ENCODE results near the gene RBM46. TPM values are rescaled to one million over a fixed set of nuclear protein-coding genes. Genes with fewer than 3 reads are reported as not detected.
A peak's percentile ranks its signal among the peaks of the same experiment; 100 is the strongest.

The RBM46 gene
- total and polyA plus RNA-seq, 2 experiments from 2014 or later, result 0.33 to 0.75 TPM

GRCh38 chr4:154781983-154782293, 866 bp downstream of the RBM46 start:
- DNase-seq (ENCODE audit: low read depth in 1 of 2, low spot score in 1 of 2), result no peak
- TF ChIP-seq CTCF (IDR thresholded peaks at IDR 0.05; ENCODE audit: low read depth, low read length), result no peak
- Histone ChIP-seq H3K4me3 (no peak overlapping the region), H3K27ac (no peak overlapping the region), H3K27me3 (no peaks in the 10 kb centered on the region), H3K4me1 (ENCODE audit: low read depth) (peaks cover 5% of the 10 kb centered on the region), H3K36me3 (no peaks in the 10 kb centered on the region), H3K9me3 (ENCODE audit: low read depth) (no peaks in the 10 kb centered on the region)

DNA sequence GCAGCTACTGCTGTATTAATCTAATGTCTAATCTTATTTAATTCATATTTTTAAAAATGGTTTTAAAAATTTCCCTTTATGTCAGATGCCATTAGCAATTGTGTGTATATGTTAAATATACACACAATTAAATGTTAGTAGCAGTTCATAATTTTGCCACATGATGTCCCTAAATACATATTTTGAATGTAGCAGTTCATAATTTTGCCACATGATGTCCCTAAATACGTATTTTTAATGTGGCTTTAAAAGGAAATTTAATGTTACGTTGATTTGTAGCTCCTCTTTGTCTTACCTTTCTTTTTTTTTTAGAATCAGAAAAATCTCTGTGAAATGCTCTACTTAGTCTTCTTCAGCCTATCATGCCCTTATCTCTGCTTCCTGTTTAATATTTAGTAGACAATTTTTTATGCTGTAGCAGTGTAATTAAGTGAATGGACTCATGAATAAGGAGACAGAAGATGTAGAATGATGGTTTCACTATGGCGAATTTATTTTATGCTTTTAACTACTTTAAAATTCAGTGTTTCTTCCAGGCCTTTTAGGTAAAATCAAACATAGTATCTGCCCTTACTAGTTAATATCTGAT, 26.1 kb downstream of the RBM46 start:
- Histone ChIP-seq H3K36me3 (no peaks in the 10 kb centered on the region), H3K4me3 (no peak overlapping the region), H3K4me1 (ENCODE audit: low read depth) (no peaks in the 10 kb centered on the region), H3K27me3 (no peaks in the 10 kb centered on the region), H3K27ac (no peak overlapping the region), H3K9me3 (ENCODE audit: low read depth) (no peaks in the 10 kb centered on the region)
- TF ChIP-seq CTCF (IDR thresholded peaks at IDR 0.05; ENCODE audit: low read depth, low read length), result peak; percentile 66
- peak in 1 of 2 donors; percentile 67 for DNase-seq (ENCODE audit: low read depth in 1 of 2, low spot score in 1 of 2)

- Histone ChIP-seq H3K27me3 (no peaks in the 10 kb centered on the region), H3K36me3 (no peaks in the 10 kb centered on the region), H3K4me1 (ENCODE audit: low read depth) (no peaks in the 10 kb centered on the region), H3K27ac (no peak overlapping the region), H3K9me3 (ENCODE audit: low read depth) (no peaks in the 10 kb centered on the region), H3K4me3 (no peak overlapping the region)
- TF ChIP-seq CTCF (IDR thresholded peaks at IDR 0.05; ENCODE audit: low read depth, low read length), result no peak
- DNase-seq (ENCODE audit: low read depth in 1 of 2, low spot score in 1 of 2), result no peak
Measured at GRCh38 chr4:154818230-154818629, 37.2 kb downstream of the RBM46 start.

GRCh38 chr4:154822775-154823174, 41.7 kb downstream of the RBM46 start:
- Histone ChIP-seq H3K4me3 (no peak overlapping the region), H3K36me3 (no peaks in the 10 kb centered on the region), H3K9me3 (ENCODE audit: low read depth) (no peaks in the 10 kb centered on the region), H3K27me3 (no peaks in the 10 kb centered on the region), H3K27ac (no peak overlapping the region), H3K4me1 (ENCODE audit: low read depth) (no peaks in the 10 kb centered on the region)
- peak in 1 of 2 donors; percentile 59 for DNase-seq (ENCODE audit: low read depth in 1 of 2, low spot score in 1 of 2)
- TF ChIP-seq CTCF (IDR thresholded peaks at IDR 0.05; ENCODE audit: low read depth, low read length), result no peak

- H3K4me3 ChIP-seq, result no peak overlapping the region
Measured at GRCh38 chr4:154836030-154836429, 55.0 kb downstream of the RBM46 start.

More at GRCh38 chr4:154836030-154836429, 55.0 kb downstream of the RBM46 start:
- Histone ChIP-seq H3K27ac (no peak overlapping the region), H3K27me3 (no peaks in the 10 kb centered on the region), H3K4me1 (ENCODE audit: low read depth) (no peaks in the 10 kb centered on the region), H3K36me3 (no peaks in the 10 kb centered on the region), H3K9me3 (ENCODE audit: low read depth) (no peaks in the 10 kb centered on the region)
- DNase-seq (ENCODE audit: low read depth in 1 of 2, low spot score in 1 of 2), result no peak
- no peak for TF ChIP-seq CTCF (IDR thresholded peaks at IDR 0.05; ENCODE audit: low read depth, low read length)

Measured in cardiac muscle cell (in vitro differentiated cells and primary cell).